HepG2 (cell line): ENCODE results near the gene FANCL. TPM values are rescaled to one million over a fixed set of nuclear protein-coding genes. Genes with fewer than 3 reads are reported as not detected.

Experiments
- ATF4 ChIP-seq, 2 experiments: fragments of 450-650 bp in 1 of 2; sonication (generic) in 1 of 2; formaldehyde crosslinking; IDR thresholded peaks; 2 replicates each; pipeline versions ENCODE4 v1.5.0 to v1.8.0; 2020 to 2022; ENCODE audit warnings: mild to moderate bottlenecking in 1 of 2, missing genetic modification reagents in 1 of 2
- ATF6 ChIP-seq: sonication (generic); formaldehyde crosslinking; conservative IDR thresholded peaks from 2 replicates; pipeline ENCODE4 v1.4.0; 2020; ENCODE audit warnings: missing genetic modification reagents
- BRCA1 ChIP-seq: sonication (generic); formaldehyde crosslinking; IDR thresholded peaks from 2 replicates; pipeline ENCODE4 v1.4.0; 2020; ENCODE audit warnings: missing genetic modification reagents
- EEA1 ChIP-seq: sonication (generic); formaldehyde crosslinking; IDR thresholded peaks from 2 replicates; pipeline ENCODE4 v1.5.1; 2020; ENCODE audit warnings: mild to moderate bottlenecking, missing genetic modification reagents, borderline replicate concordance
- HHEX ChIP-seq: IDR thresholded peaks from 2 replicates; pipeline ENCODE4 v1.6.1; 2016; ENCODE audit warnings: control low read depth
- HMG20A ChIP-seq: IDR thresholded peaks from 2 replicates; pipeline ENCODE4 v1.6.1; 2016; ENCODE audit warnings: borderline replicate concordance
- KLF6 ChIP-seq: IDR thresholded peaks from 2 replicates; pipeline ENCODE4 v1.8.0; 2016; ENCODE audit warnings: missing biosample characterization, missing genetic modification reagents
- MBD4 ChIP-seq: IDR thresholded peaks from 2 replicates; pipeline ENCODE4 v1.6.1; 2012; ENCODE audit warnings: low read length, inconsistent platforms, borderline replicate concordance
- ONECUT2 ChIP-seq: sonication (generic); formaldehyde crosslinking; IDR thresholded peaks from 2 replicates; pipeline ENCODE4 v1.4.0; 2020; ENCODE audit warnings: missing genetic modification reagents
- RNF2 ChIP-seq: fragments of 450-650 bp; conservative IDR thresholded peaks from 2 replicates; pipeline ENCODE4 v1.6.1; 2016; ENCODE audit warnings: low read depth
- SP2 ChIP-seq: sonication (generic); formaldehyde crosslinking; IDR thresholded peaks from 2 replicates; pipeline ENCODE4 v1.5.1; 2020; ENCODE audit warnings: mild to moderate bottlenecking, missing genetic modification reagents
- SRSF4 ChIP-seq: fragments of 200-400 bp; formaldehyde crosslinking; IDR thresholded peaks from one replicate; pipeline ENCODE4 v1.6.1; 2018; ENCODE audit warnings: mild to moderate bottlenecking, low read depth, low read length, moderate library complexity; ENCODE audit not compliant: poor library complexity, severe bottlenecking
- TFDP2 ChIP-seq: sonication (generic); formaldehyde crosslinking; IDR thresholded peaks from 2 replicates; pipeline ENCODE4 v1.4.0; 2020; ENCODE audit warnings: missing genetic modification reagents
- ZBTB10 ChIP-seq: sonication (generic); formaldehyde crosslinking; IDR thresholded peaks from 2 replicates; pipeline ENCODE4 v1.4.0; 2020; ENCODE audit warnings: missing genetic modification reagents, borderline replicate concordance
- ZGPAT ChIP-seq: IDR thresholded peaks from 2 replicates; pipeline ENCODE4 v1.6.1; 2016; ENCODE audit warnings: mild to moderate bottlenecking
- ZHX1 ChIP-seq: sonication (generic); formaldehyde crosslinking; IDR thresholded peaks from 2 replicates; pipeline ENCODE4 v1.8.1; 2022; ENCODE audit warnings: low read depth, mild to moderate bottlenecking, missing genetic modification reagents
- ZNF468 ChIP-seq: sonication (generic); formaldehyde crosslinking; IDR thresholded peaks from 2 replicates; pipeline ENCODE4 v1.8.0; 2022; ENCODE audit warnings: mild to moderate bottlenecking, moderate library complexity, missing genetic modification reagents
- ZNF776 ChIP-seq: sonication (generic); formaldehyde crosslinking; IDR thresholded peaks from 2 replicates; pipeline ENCODE4 v1.4.0; 2020; ENCODE audit warnings: mild to moderate bottlenecking, missing genetic modification reagents
- polyA plus RNA-seq, 8 experiments: library from polyadenylated mRNA; depleted of rRNA in 3 of 8; stranded (reverse) in 7 of 8; unstranded in 1 of 8; fragments of >200 nt; fragmentation: Illumina TruSeq in 4 of 8; extraction: Trizol in 4 of 8; gene quantifications; 2 replicates each; pipeline versions ENCODE4 v1.2.1 to v1.2.3, GENCODE V29; 2011 to 2016; ENCODE audit warnings: low read depth in 4 of 8, missing spikeins in 1 of 8, mixed read lengths in 1 of 8; ENCODE audit not compliant: insufficient read depth in 1 of 8
- total RNA-seq, 5 experiments: library from RNA; depleted of rRNA; stranded (reverse); fragments of >200 nt; fragmentation: Illumina TruSeq; extraction: Trizol; gene quantifications; 2 replicates each; pipeline ENCODE4 v1.2.3, GENCODE V29; 2016; ENCODE audit warnings: low read depth in 1 of 5

Gene FANCL
- total and polyA plus RNA-seq, 2 of the 13 experiments (the other 11 are each of a cell fraction or from before 2014, with no cell fraction given): 40.7 to 66.8 TPM

- TF ChIP-seq ZBTB10 (CRISPR knock-in tag) (no peak), SRSF4 (no peak), ATF6 (CRISPR knock-in tag) (no peak), RNF2 (no peak), ZHX1 (no peak), ZNF468 (CRISPR knock-in tag) (no peak), HHEX (no peak), ONECUT2 (no peak), ZGPAT (CRISPR knock-in tag) (peak; percentile 82), HMG20A (CRISPR knock-in tag) (peak; percentile 97), TFDP2 (CRISPR knock-in tag) (no peak), ATF4 (CRISPR knock-in tag; IDR thresholded peaks at IDR 0.05) (peak in 1 of 2 experiments; percentile 60; a peak in 2 of 4 replicates), ZNF776 (CRISPR knock-in tag) (no peak), BRCA1 (0 out of 2 replicates have a peak, but pooled peaks have one; percentile 61), KLF6 (CRISPR knock-in tag) (no peak), MBD4 (peak; percentile 89; the same call in 1 of the 2 replicates), SP2 (no peak), EEA1 (CRISPR knock-in tag) (no peak)
These were observed 36.7 kb downstream of the FANCL start (continued) for GRCh38 chr2:58204195-58204959.
